Ascending aorta (tissue), 2 donors: ENCODE results near the gene CRYGN. TPM values are rescaled to one million over a fixed set of nuclear protein-coding genes. Genes with fewer than 3 reads are reported as not detected.

Experiments used
- DNase-seq, 2 donors: peaks; one replicate each; pipeline ENCODE4 v3.0.0-alpha.2; 2019; ENCODE audit warnings: low spot score in 2 of 2
- H3K27ac ChIP-seq, 2 donors: fragments of 200-600 bp; sonication (generic); one replicate each; pipeline ENCODE4 v1.5.1; 2016 to 2017; ENCODE audit warnings: mild to moderate bottlenecking in 1 of 2
- H3K27me3 ChIP-seq: fragments of 200-600 bp; sonication (generic); one replicate; pipeline ENCODE4 v1.5.1; 2017
- H3K36me3 ChIP-seq, 2 donors: fragments of 200-600 bp; sonication (generic); one replicate each; pipeline ENCODE4 v1.5.1; 2016
- H3K4me1 ChIP-seq, 2 donors: fragments of 200-600 bp; sonication (generic); one replicate each; pipeline ENCODE4 v1.5.1; 2016 to 2017; ENCODE audit warnings: mild to moderate bottlenecking in 1 of 2
- H3K4me3 ChIP-seq, 2 donors: fragments of 200-600 bp; sonication (generic); one replicate each; pipeline ENCODE4 v1.5.1; 2016 to 2017; ENCODE audit warnings: mild to moderate bottlenecking in 1 of 2
- H3K9me3 ChIP-seq, 2 donors: fragments of 200-600 bp; sonication (generic); one replicate each; pipeline ENCODE4 v1.5.1; 2016
- intact Hi-C: fragments of 100-400 bp; cut with DNase I; formaldehyde crosslinking; loops from one replicate; pipeline ENCODE4 v1.15.1; 2023
- total RNA-seq: library from RNA; depleted of rRNA; stranded (reverse); fragments of >200 nt; gene quantifications from one replicate; pipeline ENCODE4 v1.1.0, GENCODE V29; 2016
- TF ChIP-seq, protein P1 (sequence below), 3 experiments: fragments of 200-600 bp in 2 of 3; fragments of 450-650 bp in 1 of 3; sonication (generic) in 2 of 3; IDR thresholded peaks; one replicate each; pipeline ENCODE4 v1.5.1; 2016 to 2019; ENCODE audit warnings: antibody characterized with exemption in 3 of 3, mild to moderate bottlenecking in 1 of 3, moderate library complexity in 1 of 3

Gene CRYGN
- total RNA-seq, 1 donor from 2014 or later, result not detected

DNA sequence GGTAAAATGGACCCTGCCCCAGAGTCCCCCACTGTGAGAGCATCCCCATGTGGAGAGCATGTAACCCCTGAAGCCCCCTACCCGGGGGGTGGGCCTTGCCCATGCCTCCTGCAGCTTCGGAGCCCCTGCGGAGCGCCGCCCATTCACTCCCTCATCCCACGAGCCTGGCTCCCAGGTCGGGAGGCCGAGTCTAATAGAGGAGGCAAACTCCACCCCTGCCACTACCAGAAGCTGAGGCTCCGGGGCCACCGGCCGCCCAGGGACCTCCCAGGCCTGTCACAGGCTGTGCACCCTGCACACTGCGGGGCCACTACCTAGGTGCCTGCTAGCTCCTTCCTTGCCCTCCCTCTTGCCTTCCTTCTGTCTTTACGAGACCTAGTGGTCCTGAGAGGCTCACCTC, 47.5 kb downstream of the CRYGN start:
- no peaks in the 10 kb centered on the region for H3K9me3 ChIP-seq
- H3K4me1 ChIP-seq, result no peaks in the 10 kb centered on the region
- H3K27me3 ChIP-seq, result no peaks in the 10 kb centered on the region
- DNase-seq, result no peak
- no peak overlapping the region for H3K4me3 ChIP-seq
- intact Hi-C loops, result no loop called here
- H3K27ac ChIP-seq, result no peak overlapping the region
- TF ChIP-seq, protein P1, sequence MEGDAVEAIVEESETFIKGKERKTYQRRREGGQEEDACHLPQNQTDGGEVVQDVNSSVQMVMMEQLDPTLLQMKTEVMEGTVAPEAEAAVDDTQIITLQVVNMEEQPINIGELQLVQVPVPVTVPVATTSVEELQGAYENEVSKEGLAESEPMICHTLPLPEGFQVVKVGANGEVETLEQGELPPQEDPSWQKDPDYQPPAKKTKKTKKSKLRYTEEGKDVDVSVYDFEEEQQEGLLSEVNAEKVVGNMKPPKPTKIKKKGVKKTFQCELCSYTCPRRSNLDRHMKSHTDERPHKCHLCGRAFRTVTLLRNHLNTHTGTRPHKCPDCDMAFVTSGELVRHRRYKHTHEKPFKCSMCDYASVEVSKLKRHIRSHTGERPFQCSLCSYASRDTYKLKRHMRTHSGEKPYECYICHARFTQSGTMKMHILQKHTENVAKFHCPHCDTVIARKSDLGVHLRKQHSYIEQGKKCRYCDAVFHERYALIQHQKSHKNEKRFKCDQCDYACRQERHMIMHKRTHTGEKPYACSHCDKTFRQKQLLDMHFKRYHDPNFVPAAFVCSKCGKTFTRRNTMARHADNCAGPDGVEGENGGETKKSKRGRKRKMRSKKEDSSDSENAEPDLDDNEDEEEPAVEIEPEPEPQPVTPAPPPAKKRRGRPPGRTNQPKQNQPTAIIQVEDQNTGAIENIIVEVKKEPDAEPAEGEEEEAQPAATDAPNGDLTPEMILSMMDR (IDR thresholded peaks at IDR 0.05), result no peak
- no peaks in the 10 kb centered on the region for H3K36me3 ChIP-seq

DNA sequence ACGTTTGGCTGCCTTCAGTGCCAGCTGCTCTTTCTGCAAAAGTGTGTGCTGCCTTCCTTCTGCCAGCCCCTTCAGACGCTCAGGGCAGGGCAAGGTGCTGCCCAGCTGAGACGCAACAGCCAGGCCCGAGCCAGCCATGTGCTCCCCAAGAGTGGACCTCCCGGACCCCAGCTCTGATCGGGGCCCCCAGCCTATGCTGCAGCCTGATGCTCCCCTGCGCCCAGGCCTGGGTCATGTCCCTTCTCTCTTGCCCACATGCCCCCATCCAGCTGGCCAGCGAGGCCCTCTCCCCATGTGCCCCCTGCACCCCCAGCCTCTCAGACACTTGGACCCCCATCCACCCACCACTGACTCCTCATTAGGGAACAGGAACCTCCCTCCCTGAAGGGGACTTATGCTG, 47.9 kb downstream of the CRYGN start:
- Histone ChIP-seq H3K4me1 (peaks cover 0 to 3% of the 10 kb centered on the region in 2 donors), H3K27ac (no peak overlapping the region), H3K4me3 (no peak overlapping the region), H3K9me3 (no peaks in the 10 kb centered on the region), H3K36me3 (no peaks in the 10 kb centered on the region), H3K27me3 (no peaks in the 10 kb centered on the region)
- TF ChIP-seq, protein P1 (IDR thresholded peaks at IDR 0.05), result no peak
- intact Hi-C loops, result no loop called here
- no peak for DNase-seq

DNA sequence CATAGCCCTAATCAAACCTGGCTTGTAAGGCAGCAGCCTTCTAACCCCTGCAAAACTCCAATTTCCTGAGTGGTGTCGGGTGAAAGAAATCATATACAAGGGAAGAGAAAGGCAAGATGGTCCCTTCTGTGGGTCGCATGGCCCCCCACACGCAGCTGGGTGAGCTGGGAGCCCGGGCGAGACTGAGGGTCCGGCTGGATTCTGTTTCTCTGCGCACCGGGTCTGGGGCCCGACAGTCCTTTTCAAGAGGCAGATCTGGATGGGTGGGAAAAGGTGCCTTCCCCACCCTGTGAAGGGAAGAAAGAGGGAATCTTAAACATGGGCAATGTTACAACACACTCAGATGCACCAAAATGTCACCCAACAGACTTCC, 48.6 kb downstream of the CRYGN start:
- no peak overlapping the region for H3K27ac ChIP-seq
- H3K4me3 ChIP-seq, result no peak overlapping the region
- H3K27me3 ChIP-seq, result no peaks in the 10 kb centered on the region
- intact Hi-C loops, result no loop called here
- TF ChIP-seq, protein P1 (IDR thresholded peaks at IDR 0.05), result no peak
- H3K9me3 ChIP-seq, result no peaks in the 10 kb centered on the region
- H3K4me1 ChIP-seq, result peaks cover 0 to 6% of the 10 kb centered on the region in 2 donors
- no peaks in the 10 kb centered on the region for H3K36me3 ChIP-seq
- DNase-seq, result no peak

DNA sequence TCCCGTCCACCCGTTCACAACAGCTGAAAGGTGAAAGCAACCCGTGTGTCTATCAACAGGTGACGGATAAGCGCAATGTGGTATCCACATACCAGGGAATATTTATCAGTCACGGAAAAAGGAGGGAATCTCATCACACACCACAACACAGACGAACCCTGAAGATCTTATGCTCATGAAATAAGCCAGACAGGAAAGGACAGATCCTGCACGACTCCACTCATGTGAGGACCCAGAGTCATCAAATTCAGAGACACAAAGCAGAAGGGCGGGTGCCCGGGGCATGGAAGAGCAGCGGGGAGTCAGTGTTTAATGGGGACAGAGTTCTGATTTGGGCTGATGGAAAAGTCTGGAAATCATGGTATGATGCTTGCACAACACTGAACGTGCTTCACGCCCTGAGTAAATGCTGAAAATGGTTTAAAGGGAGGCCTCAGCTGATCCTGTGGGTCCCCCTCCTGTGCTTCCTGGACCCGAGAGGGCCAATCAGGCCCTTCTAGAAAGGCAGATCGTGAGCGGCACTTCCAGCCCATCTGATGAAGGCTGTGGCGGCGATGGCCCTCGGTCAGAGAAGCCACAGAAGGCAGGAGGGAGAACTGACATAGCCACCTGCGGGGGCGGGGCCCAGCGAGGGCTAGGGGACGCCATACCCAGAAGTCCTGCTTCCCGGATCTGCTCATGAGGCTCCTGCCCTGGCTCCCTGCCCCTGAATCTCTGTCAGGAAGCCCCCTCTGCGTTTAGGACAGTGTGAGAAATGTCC, 49.2 kb downstream of the CRYGN start:
- H3K27ac ChIP-seq, result no peak overlapping the region
- peaks cover 0 to 10% of the 10 kb centered on the region in 2 donors for H3K4me1 ChIP-seq
- TF ChIP-seq, protein P1 (IDR thresholded peaks at IDR 0.05), result no peak
- H3K27me3 ChIP-seq, result no peaks in the 10 kb centered on the region
- no peak for DNase-seq
- H3K4me3 ChIP-seq, result no peak overlapping the region
- intact Hi-C loops, result no loop called here
- H3K36me3 ChIP-seq, result no peaks in the 10 kb centered on the region
- H3K9me3 ChIP-seq, result no peaks in the 10 kb centered on the region

DNA sequence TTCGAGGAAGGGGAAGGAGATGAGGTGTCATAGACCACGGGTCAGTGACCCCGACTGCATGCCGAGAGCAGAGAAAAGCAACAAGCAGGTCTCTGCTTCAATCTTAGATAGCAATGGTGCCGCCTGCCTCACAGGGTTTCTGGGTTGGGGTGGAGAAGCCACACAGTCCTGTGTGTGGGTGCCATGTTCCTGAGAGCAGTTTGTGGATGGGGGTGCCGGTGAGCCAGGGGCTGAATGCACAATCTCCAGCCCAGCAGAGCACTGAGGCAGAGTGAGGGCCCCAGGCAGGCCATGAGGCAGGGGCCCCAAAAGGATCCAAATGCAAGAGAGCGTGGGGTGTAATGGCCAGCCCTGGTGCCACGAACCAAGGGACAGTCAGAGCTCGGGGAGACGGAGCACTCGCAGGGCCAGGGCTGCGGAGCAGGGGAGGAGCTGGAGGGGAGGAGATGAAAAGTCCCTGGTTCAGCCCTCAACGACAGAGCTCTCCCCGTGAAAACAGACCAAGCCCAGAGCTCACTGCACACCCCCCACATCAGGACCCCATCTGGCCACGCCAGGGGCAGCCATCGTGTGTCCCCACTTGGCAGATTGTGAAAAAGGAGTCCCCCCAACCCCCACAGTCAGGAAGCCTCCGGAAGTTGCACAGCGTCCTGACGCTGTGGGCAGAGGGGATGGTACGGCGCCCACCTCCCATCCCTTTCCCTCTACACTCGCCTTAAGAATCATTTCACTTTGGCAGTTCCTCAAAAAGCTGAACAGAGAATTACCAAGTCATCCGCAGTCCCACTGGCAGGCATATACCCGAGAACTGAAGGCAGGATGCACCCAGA, 50.0 kb downstream of the CRYGN start:
- intact Hi-C loops, result no loop called here
- DNase-seq, result no peak
- no peaks in the 10 kb centered on the region for H3K27me3 ChIP-seq

More for the DNA sequence above, 50.0 kb downstream of the CRYGN start:
- Histone ChIP-seq H3K36me3 (no peaks in the 10 kb centered on the region), H3K9me3 (no peaks in the 10 kb centered on the region), H3K4me1 (peaks cover 0 to 15% of the 10 kb centered on the region in 2 donors), H3K4me3 (no peak overlapping the region), H3K27ac (no peak overlapping the region)
- TF ChIP-seq, protein P1 (IDR thresholded peaks at IDR 0.05), result no peak
